Measurements from ENCODE around the gene CCDC185.

DNA sequence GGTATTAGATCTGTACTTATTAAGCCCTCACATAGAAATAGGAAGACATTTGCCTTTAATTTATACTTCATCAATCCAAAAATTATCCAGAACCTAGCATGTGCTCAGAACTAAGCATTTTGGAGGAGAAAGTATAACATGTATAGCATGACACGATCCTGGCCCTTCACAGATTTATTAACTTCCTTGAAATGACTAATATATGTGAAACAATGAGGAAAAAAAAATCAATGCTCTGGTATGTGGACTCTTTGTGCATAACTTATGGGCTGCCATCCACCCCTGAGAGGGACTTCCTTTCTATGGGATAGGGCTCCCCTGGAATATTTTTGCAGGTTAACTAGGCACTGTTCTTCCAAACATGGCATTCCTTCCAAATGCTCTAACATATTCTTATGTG lies 36.6 kb downstream of the CCDC185 start:
- TF ChIP-seq POLR2A (IDR thresholded peaks at IDR 0.05; ENCODE audit: low read length) (no peak), GATA1 (IDR thresholded peaks at IDR 0.05; ENCODE audit: low read depth, low read length) (no peak)

All from erythroblast (primary cell).